ENCODE data around the gene ERG28. TPM values are rescaled to one million over a fixed set of nuclear protein-coding genes. Genes with fewer than 3 reads are reported as not detected.
A peak's percentile ranks its signal among the peaks of the same experiment; 100 is the strongest.

Gene ERG28
- total RNA-seq, 1 experiment from 2014 or later, result 29.1 TPM

DNA sequence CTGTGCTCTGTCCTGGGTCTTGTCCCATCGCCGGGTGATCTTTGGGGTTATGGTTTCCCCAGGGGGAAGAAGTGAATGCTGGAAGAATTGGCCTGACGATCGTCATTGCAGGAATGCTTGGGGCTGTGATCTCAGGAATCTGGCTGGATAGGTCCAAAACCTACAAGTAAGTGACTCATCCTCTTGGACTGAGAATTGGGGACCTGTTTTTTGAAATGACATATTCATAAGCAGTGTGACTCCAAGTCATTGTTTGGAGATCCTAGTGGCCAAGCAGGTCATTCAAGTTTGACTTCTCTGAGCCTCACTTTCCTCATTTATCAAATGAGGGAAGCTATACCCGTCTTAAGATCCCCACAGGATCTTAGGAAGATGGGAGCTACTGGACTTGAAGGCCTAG is 25.8 kb downstream of the ERG28 start:
- DNase-seq, result no peak
- H2BK12ac ChIP-seq (ENCODE audit: insufficient read length, low read depth, low read length), result no peak overlapping the region
- Mint-ChIP-seq H3K27ac (peak overlapping the region in 1 of 3 experiments; percentile 43; a peak in 2 of 7 replicates), H3K27me3 (ENCODE audit: low read depth) (no peaks in the 10 kb centered on the region), H3K9me3 (no peaks in the 10 kb centered on the region), H3K4me1 (peaks cover 46 to 53% of the 10 kb centered on the region in 2 experiments), H3K4me3 (peak overlapping the region in 1 of 2 experiments; percentile 16; a peak in 1 of 5 replicates), H3K36me3 (ENCODE audit: insufficient read depth in 1 of 3, low read depth in 3 of 3) (peaks cover 0 to 2% (median 0%) of the 10 kb centered on the region in 3 experiments; a peak in 2 of 7 replicates)
- no peak overlapping the region for H2AFZ ChIP-seq (ENCODE audit: low read length)
- H2BK15ac ChIP-seq (ENCODE audit: low read depth, low read length), result no peak overlapping the region
- no peak overlapping the region for H3T11ph ChIP-seq (ENCODE audit: low read length)
- TF ChIP-seq, protein P1, sequence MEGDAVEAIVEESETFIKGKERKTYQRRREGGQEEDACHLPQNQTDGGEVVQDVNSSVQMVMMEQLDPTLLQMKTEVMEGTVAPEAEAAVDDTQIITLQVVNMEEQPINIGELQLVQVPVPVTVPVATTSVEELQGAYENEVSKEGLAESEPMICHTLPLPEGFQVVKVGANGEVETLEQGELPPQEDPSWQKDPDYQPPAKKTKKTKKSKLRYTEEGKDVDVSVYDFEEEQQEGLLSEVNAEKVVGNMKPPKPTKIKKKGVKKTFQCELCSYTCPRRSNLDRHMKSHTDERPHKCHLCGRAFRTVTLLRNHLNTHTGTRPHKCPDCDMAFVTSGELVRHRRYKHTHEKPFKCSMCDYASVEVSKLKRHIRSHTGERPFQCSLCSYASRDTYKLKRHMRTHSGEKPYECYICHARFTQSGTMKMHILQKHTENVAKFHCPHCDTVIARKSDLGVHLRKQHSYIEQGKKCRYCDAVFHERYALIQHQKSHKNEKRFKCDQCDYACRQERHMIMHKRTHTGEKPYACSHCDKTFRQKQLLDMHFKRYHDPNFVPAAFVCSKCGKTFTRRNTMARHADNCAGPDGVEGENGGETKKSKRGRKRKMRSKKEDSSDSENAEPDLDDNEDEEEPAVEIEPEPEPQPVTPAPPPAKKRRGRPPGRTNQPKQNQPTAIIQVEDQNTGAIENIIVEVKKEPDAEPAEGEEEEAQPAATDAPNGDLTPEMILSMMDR (conservative IDR thresholded peaks at IDR 0.05), result no peak
- H2BK120ac ChIP-seq (ENCODE audit: low read depth, low read length, poor library complexity, severe bottlenecking), result no peak overlapping the region
- H2AK5ac ChIP-seq (ENCODE audit: insufficient read length, low read length), result no peak overlapping the region
- H4K91ac ChIP-seq (ENCODE audit: insufficient read length, low read depth, low read length), result no peak overlapping the region
- no peak overlapping the region for H2BK5ac ChIP-seq (ENCODE audit: insufficient read length, low read length)
- no peak overlapping the region for H3K23ac ChIP-seq (ENCODE audit: insufficient read length, low read depth, low read length)
- no peaks in the 10 kb centered on the region for H3K27me3 ChIP-seq (ENCODE audit: insufficient read depth, low read length)
- no peak overlapping the region for H3K56ac ChIP-seq (ENCODE audit: insufficient read length, low read depth, low read length)
- H3K9ac ChIP-seq (ENCODE audit: extremely low read depth, insufficient read length, low read length), result no peak overlapping the region
- H3K79me2 ChIP-seq (ENCODE audit: insufficient read depth, low read length), result no peaks in the 10 kb centered on the region
- no peak overlapping the region for H3K14ac ChIP-seq (ENCODE audit: insufficient read depth, low read length)
- no CpG with 5 or more reads among the region's 5 CpGs for WGBS (ENCODE audit: extremely low coverage, insufficient read length, low lambda C conversion rate)
- H2BK20ac ChIP-seq (ENCODE audit: low read depth, low read length, poor library complexity, severe bottlenecking), result no peak overlapping the region
- H4K20me1 ChIP-seq (ENCODE audit: control insufficient read depth, insufficient read depth, insufficient read length), result no peaks in the 10 kb centered on the region
- peaks cover 13% of the 10 kb centered on the region for H3K4me1 ChIP-seq (ENCODE audit: insufficient read depth, low read length)
- H4K8ac ChIP-seq (replicated peaks; ENCODE audit: insufficient read length, low read depth, low read length), result no peak overlapping the region
- no peaks in the 10 kb centered on the region for H3K23me2 ChIP-seq (ENCODE audit: insufficient read length, low read depth, low read length, poor library complexity, severe bottlenecking)
- H4K5ac ChIP-seq (ENCODE audit: insufficient read length, low read depth, low read length), result no peak overlapping the region
- H3K9me3 ChIP-seq (ENCODE audit: control insufficient read depth, low read depth, low read length), result no peaks in the 10 kb centered on the region
- H3K79me1 ChIP-seq (ENCODE audit: insufficient read depth, low read depth, low read length, poor library complexity, severe bottlenecking), result no peaks in the 10 kb centered on the region
- no peak overlapping the region for H3K27ac ChIP-seq (ENCODE audit: insufficient read length, low read depth, low read length)
- H3K4me2 ChIP-seq (ENCODE audit: insufficient read depth, insufficient read length, low read length), result no peak overlapping the region
- H3K4ac ChIP-seq (ENCODE audit: low read depth, low read length), result no peak overlapping the region
- no peak overlapping the region for H3K18ac ChIP-seq (ENCODE audit: insufficient read length, low read depth, low read length)
